Measurements from ENCODE around the gene TFAP2A.

- TF ChIP-seq TAF1 (IDR thresholded peaks at IDR 0.05; ENCODE audit: low read depth) (no peak), EP300 (conservative IDR thresholded peaks at IDR 0.05; ENCODE audit: poor library complexity, severe bottlenecking) (no peak), POLR2AphosphoS5 (IDR thresholded peaks at IDR 0.05) (no peak), EZH2 (IDR thresholded peaks at IDR 0.05; ENCODE audit: borderline replicate concordance, insufficient read depth, low read length, poor library complexity, severe bottlenecking) (no peak), CTCF (IDR thresholded peaks at IDR 0.05; ENCODE audit: poor library complexity, severe bottlenecking) (no peak), MXI1 (conservative IDR thresholded peaks at IDR 0.05; ENCODE audit: poor library complexity, severe bottlenecking) (no peak)
Observed at GRCh38 chr6:10391299-10391630, 23.6 kb downstream of the TFAP2A start.

All from neural cell (in vitro differentiated cells).